ES-I3 (cell line): ENCODE results near the gene ZNF566.

Source experiments
- H3K36me3 ChIP-seq: 2 replicates; pipeline ENCODE4 v1.6.1; 2013; ENCODE audit warnings: mild to moderate bottlenecking, low read length, control low read depth, moderate library complexity; ENCODE audit not compliant: insufficient read depth
- H3K4me1 ChIP-seq: 2 replicates; pipeline ENCODE4 v1.6.1; 2013; ENCODE audit warnings: mild to moderate bottlenecking, control low read depth, low read length; ENCODE audit not compliant: insufficient read depth
- H3K9ac ChIP-seq: 2 replicates; pipeline ENCODE4 v1.6.1; 2013; ENCODE audit warnings: low read depth, mild to moderate bottlenecking, low read length, moderate library complexity
- H3K9me3 ChIP-seq: 2 replicates; pipeline ENCODE4 v1.6.1; 2013; ENCODE audit warnings: mild to moderate bottlenecking, low read length, moderate library complexity; ENCODE audit not compliant: control insufficient read depth, insufficient read depth

The ZNF566 gene

DNA sequence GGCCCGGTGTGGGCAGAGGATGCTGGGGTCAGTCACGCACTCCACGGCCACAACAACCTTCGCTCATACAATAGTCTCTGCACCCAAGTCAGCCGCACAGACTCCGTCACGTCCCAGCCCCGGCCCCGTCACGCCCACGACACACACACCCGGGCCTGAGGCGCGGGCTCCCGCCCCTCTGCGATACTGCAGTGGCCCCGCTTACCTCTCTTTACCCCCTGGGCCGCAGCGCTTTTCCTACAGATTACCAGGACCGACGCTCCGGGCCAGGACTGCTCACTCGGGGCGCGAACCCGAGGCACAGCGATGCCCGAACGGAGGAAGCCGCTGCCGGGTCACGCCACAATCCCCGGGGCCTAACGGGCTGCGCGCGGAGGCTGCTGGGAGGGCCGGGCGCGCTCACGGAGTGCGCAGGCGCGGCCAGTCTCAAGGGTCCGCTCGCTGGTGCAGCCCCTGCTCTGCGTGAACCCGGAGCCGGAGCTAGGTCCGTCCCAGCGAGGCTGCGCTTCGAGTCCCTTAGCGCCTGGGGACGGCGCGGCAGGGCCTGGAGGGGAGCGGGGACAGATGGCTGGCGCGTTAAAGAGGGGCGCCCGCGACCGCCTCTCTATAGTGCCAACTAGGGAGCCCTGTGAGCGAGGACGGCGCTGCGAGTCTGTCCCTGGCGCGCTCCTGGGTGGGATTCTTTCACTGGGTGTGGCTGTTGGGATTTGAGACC is 70.9 kb downstream of the ZNF566 start, which contains the start of gene ZFP82:
TSS of gene ZFP82 (minus strand) at position 358 of the 715 bp plus-strand sequence. CDS start 8,855 bp downstream, outside the sequence.
- no peaks in the 10 kb centered on the region for H3K36me3 ChIP-seq
- H3K9ac ChIP-seq: peak within 1 kb of the TSS; percentile 79
- H3K9me3 ChIP-seq: no peaks in the 10 kb centered on the region
- no peaks in the 10 kb centered on the region for H3K4me1 ChIP-seq

GRCh38 chr19:36417752-36418286 is 71.5 kb downstream of the ZNF566 start:
- H3K9ac ChIP-seq: peak overlapping the region; percentile 79
- H3K4me1 ChIP-seq: no peaks in the 10 kb centered on the region
- no peaks in the 10 kb centered on the region for H3K36me3 ChIP-seq
- H3K9me3 ChIP-seq: no peaks in the 10 kb centered on the region

DNA sequence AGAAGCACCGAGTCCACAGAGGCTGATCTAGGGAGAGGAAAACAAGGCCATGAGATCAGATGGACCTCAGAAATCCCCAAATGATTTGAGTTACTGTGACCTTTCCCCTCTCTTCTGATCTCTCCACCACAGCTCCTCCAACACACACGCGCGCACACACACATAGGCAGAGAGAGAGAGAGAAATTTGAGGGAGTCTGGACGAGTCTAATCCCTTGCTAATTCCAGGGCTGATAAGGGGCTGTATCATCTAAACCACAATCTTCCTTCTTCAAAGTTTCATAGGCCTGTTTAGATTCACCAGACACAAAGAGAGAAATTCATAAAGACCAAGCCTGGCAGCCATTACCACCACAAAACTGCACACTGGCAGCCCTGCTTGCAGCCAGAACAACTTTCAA is 79.5 kb downstream of the ZNF566 start:
- Histone ChIP-seq H3K36me3 (peaks cover 13% of the 10 kb centered on the region), H3K9ac (no peak overlapping the region), H3K9me3 (no peaks in the 10 kb centered on the region), H3K4me1 (no peaks in the 10 kb centered on the region)

GRCh38 chr19:36408101-36408500 is 81.3 kb downstream of the ZNF566 start:
- Histone ChIP-seq H3K9me3 (no peaks in the 10 kb centered on the region), H3K9ac (no peak overlapping the region), H3K4me1 (no peaks in the 10 kb centered on the region), H3K36me3 (peaks cover 13% of the 10 kb centered on the region)

DNA sequence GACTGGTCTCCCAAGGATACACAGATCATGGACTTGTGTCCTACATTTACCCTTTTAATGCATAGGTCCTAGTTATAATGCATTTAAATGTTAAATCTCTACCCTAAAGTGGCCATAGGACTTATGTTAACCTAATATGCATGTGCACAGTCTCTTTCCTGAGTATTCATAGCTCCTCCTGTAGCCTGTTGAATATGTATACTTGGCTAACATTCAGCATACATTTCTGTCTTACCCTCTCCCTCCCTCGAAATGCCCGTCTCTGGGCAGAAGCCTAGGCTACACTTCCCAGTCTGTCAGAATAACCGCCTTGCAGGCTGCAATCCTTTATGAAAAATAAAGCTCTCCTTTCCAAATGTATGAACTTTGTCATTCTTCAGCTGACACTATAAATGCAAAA is 84.9 kb downstream of the ZNF566 start:
- Histone ChIP-seq H3K9me3 (peaks cover 4% of the 10 kb centered on the region; the same call in 1 of the 2 replicates), H3K9ac (no peak overlapping the region), H3K36me3 (peaks cover 22% of the 10 kb centered on the region; the same call in 1 of the 2 replicates), H3K4me1 (no peaks in the 10 kb centered on the region)

DNA sequence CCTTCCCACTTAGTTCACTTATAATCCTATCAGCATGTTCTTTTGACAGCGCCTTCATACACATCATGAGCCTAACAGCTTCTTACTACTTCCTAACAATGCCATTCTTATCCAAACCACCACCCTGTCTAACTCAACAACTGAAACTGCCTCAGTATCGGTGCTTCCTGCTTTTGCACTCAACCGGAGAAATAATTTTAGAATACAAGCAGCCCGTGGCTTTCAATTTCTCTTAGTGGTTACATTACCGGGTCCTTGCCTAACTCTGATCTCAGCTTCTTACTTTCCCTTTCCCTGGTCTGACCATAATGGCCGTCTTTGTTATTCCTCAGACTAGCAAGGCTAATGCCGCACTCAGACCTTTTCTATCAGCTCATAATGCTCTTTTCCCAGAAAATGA is 87.9 kb downstream of the ZNF566 start:
- H3K36me3 ChIP-seq: peaks cover 18% of the 10 kb centered on the region; the same call in 1 of the 2 replicates

GRCh38 chr19:36398571-36398970 is 90.8 kb downstream of the ZNF566 start:
- H3K4me1 ChIP-seq: no peaks in the 10 kb centered on the region
- H3K9ac ChIP-seq: no peak overlapping the region
- peaks cover 13% of the 10 kb centered on the region for H3K36me3 ChIP-seq
- H3K9me3 ChIP-seq: peaks cover 21% of the 10 kb centered on the region

More for the DNA sequence above, 87.9 kb downstream of the ZNF566 start:
- H3K4me1 ChIP-seq: no peaks in the 10 kb centered on the region
- H3K9me3 ChIP-seq: peaks cover 4% of the 10 kb centered on the region; the same call in 1 of the 2 replicates
- H3K9ac ChIP-seq: no peak overlapping the region
